Activated T-cell treated with anti-CD3 and anti-CD28 coated beads, Interleukin-2, amount 50 U/mL, for 4 hours (primary cell): ENCODE data around the gene NOX4. TPM values are rescaled to one million over a fixed set of nuclear protein-coding genes. Genes with fewer than 3 reads are reported as not detected.
A peak's percentile ranks its signal among the peaks of the same experiment; 100 is the strongest.

Experiments used
- ATAC-seq, 2 donors: fragments of 200-7000 bp; cut with Tn5 transposase; one replicate each; pipeline ENCODE4 v1.10.0; 2021
- DNase-seq: peaks from one replicate; pipeline ENCODE4 v3.0.0-alpha.2; 2020
- H3K27me3 Mint-ChIP-seq: one replicate; pipeline ENCODE4 v1.8.0; 2021; ENCODE audit warnings: low read depth, mixed read lengths
- H3K36me3 Mint-ChIP-seq: one replicate; pipeline ENCODE4 v1.8.0; 2022; ENCODE audit warnings: mixed read lengths; ENCODE audit not compliant: insufficient read depth
- H3K4me1 Mint-ChIP-seq: one replicate; pipeline ENCODE4 v1.8.0; 2021; ENCODE audit warnings: low read depth, mixed read lengths
- H3K4me3 Mint-ChIP-seq: one replicate; pipeline ENCODE4 v1.8.0; 2021; ENCODE audit warnings: mild to moderate bottlenecking, moderate library complexity, mixed read lengths
- H3K9me3 Mint-ChIP-seq: one replicate; pipeline ENCODE4 v1.8.0; 2021; ENCODE audit warnings: mixed read lengths
- total RNA-seq, 3 donors: library from RNA; stranded (reverse); gene quantifications; one replicate each; pipeline ENCODE4 v1.2.1, GENCODE V29; 2021

Gene NOX4
- total RNA-seq, result not detected

DNA sequence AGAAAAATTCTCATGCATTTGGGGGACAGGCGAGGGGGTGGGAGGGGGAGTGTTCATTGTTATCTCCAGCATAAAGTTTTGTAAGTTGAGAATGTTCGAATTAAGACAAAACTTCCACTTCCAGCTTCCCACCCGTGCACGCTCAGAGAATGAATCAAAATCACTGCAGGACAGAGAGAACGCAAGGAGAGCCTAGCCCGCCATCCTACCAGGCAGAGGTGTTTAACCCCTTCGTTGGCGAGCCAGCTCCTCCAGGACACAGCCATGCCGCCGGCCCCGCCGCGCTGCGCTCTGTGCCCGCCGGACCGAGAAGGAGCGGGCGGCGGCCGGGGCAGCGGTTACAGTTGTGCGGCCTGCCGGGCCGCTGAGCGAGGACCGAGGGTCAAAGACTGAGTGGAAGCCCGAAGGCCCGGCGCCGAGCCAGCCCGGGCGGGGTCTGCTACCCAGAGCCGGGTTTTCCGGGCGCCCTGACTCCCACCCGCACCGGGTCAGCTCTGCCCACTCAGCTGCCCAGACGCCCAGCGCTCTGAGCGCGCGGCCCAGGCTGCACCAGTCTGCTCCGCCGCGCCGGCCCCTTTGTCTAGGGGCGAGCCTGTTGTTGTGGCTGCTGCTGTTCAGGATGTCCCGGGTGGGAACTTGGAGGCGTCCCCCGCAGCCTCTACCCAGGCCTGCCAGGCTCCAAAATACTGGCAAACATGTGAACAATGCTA is at the start of gene NOX4:
Gene NOX4, minus strand, starts transcription at position 395 of the 710 bp plus-strand sequence. Its CDS starts 129 bp downstream, at position 266.
- Mint-ChIP-seq H3K27me3 (peaks cover 11% of the 10 kb centered on the region), H3K36me3 (no peaks in the 10 kb centered on the region), H3K4me1 (no peaks in the 10 kb centered on the region), H3K9me3 (peaks cover 3% of the 10 kb centered on the region), H3K4me3 (no peak within 1 kb of the TSS)
- DNase-seq (no peak), ATAC-seq (peak in 1 of 2 donors; percentile 30)

DNA sequence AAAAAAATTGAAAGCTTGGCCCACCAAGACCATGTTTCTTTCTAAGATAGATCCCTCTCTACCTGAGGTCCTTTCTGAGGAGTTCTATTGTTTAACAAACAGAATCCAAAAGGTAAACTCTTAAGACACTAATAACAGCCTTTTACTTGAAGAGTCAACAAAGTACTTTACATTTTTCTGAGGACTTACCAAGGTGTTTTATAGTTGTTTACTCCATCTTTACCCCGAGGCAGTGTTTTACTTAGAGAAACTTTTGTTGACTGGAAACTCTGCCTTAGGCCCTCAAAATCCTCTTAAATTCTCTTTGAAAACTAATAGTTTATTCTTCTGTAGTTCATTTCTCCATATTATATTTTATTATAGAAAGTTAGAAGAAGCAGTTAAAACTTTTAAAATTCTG is 49.7 kb upstream of the NOX4 start:
- Mint-ChIP-seq H3K36me3 (no peaks in the 10 kb centered on the region), H3K9me3 (no peaks in the 10 kb centered on the region), H3K4me3 (no peak overlapping the region), H3K27me3 (no peaks in the 10 kb centered on the region), H3K4me1 (no peaks in the 10 kb centered on the region)
- DNase-seq, result no peak
- no peak for ATAC-seq

DNA sequence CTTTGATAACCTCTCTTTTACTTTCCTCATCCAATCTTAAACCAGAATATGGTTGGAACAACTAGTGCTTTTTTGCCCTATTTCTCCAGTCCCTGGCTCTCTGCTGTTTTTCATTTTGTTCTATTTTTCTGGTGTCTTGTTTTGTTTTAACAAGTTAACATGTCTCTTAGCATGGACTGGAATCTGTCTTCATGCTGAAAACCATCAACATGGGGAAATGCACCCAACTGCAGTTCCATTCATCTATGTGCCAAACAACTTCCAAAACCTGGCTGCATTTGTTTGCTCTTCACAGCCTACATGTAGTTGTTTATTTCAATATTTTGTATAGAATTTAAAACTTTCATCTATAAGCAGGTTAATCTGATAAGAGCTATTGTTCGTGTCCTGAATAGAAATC is 46.8 kb upstream of the NOX4 start:
- Mint-ChIP-seq H3K4me3 (no peak overlapping the region), H3K9me3 (no peaks in the 10 kb centered on the region), H3K4me1 (no peaks in the 10 kb centered on the region), H3K27me3 (no peaks in the 10 kb centered on the region), H3K36me3 (no peaks in the 10 kb centered on the region)
- ATAC-seq (no peak), DNase-seq (no peak)

DNA sequence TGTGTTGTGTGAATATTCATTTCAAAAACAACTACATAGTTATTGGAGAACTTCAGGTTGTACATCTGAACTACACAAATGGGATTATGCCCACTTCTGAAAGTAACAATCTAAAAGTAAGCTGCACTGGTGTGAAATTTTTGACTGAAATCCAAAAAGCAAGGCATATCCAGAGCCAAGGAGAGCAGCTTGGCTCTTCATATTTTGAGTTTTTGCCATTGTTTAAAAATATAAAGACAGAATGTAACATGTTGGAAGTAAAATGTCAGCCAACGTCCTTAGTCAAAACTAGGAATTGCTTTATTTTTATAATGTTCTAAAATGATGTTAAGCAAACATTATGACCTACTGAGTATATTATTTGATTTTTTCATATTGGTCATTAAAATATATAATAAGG is 45.8 kb upstream of the NOX4 start:
- Mint-ChIP-seq H3K4me1 (no peaks in the 10 kb centered on the region), H3K27me3 (no peaks in the 10 kb centered on the region), H3K36me3 (no peaks in the 10 kb centered on the region), H3K9me3 (no peaks in the 10 kb centered on the region), H3K4me3 (no peak overlapping the region)
- ATAC-seq (no peak), DNase-seq (no peak)

DNA sequence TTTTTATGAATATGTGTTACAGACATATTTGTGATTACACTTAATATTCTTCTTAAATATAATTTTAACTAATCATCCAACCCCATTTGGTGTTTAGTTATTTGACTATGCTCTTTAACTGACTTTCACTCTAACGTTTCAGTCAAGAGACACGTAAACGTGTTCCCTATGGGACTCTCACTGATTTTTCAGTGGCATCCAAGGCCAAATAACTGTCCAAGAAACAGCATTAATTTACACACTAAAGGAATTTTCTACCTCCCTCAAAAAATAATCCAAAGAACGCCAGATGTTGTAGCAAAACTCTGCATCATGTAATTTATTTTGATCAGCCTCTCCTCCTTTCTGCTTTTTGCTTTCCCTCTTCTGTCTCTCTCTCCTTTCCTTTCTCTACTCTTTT is 44.0 kb upstream of the NOX4 start:
- Mint-ChIP-seq H3K36me3 (no peaks in the 10 kb centered on the region), H3K4me3 (no peak overlapping the region), H3K4me1 (no peaks in the 10 kb centered on the region), H3K9me3 (no peaks in the 10 kb centered on the region), H3K27me3 (no peaks in the 10 kb centered on the region)
- DNase-seq, result no peak
- no peak for ATAC-seq

DNA sequence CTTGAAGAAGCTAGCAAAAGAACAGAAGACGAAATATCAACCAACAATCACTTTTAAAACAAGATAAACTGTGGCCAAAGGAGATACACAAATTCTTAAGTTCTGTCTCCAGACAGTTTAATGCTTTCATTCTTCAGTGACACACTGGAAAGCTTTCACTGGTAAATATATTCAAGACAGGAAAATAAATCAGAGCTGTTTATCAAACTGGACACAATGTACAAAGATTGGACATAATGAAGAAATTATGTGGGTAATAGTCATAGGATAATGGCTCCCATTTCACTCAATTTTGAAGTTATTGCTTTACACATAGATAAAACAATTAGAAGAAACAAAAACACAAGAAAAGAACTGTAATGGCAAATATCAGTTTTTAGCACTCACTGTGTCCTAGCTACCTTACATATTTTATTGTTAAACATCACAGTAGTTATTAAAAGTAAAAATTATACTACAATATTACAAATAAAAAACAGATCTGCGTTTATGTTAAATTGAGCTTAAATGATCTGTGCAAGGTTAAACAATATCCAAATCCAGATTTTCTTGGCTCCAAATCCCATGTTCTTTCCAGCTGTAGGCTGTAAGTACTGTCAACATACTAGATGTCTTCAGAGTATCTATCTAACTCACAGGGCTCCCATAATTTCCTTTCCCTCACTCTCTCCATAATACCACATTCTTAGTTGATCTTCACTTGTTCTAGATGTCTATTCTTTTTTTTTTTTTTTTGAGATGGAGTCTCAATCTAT is 38.6 kb upstream of the NOX4 start:
- DNase-seq (no peak), ATAC-seq (no peak)
- H3K9me3 Mint-ChIP-seq, result no peaks in the 10 kb centered on the region
- no peaks in the 10 kb centered on the region for H3K4me1 Mint-ChIP-seq
- H3K36me3 Mint-ChIP-seq, result no peaks in the 10 kb centered on the region
- H3K27me3 Mint-ChIP-seq, result no peaks in the 10 kb centered on the region
- H3K4me3 Mint-ChIP-seq, result no peak overlapping the region

DNA sequence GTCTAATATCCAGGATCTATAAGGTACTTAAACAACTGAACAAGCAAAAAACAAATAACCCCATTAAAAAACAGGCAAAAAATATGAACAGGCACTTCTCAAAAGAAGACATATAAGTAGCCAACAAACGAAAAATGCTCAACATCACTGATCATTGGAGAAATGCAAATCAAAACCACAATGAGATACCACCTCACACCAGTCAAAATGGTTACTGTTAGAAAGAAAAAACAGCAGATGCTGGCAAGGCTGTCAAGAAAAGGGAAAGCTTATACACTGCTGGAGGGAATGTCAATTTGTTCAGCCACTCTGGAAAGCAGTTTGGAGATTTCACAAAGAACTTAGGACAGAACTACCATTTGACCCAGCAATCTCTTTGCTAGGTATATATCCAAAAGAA is 30.6 kb upstream of the NOX4 start:
- Mint-ChIP-seq H3K9me3 (peaks cover 3% of the 10 kb centered on the region), H3K4me3 (no peak overlapping the region), H3K27me3 (no peaks in the 10 kb centered on the region), H3K36me3 (no peaks in the 10 kb centered on the region), H3K4me1 (no peaks in the 10 kb centered on the region)
- DNase-seq (no peak), ATAC-seq (no peak)

DNA sequence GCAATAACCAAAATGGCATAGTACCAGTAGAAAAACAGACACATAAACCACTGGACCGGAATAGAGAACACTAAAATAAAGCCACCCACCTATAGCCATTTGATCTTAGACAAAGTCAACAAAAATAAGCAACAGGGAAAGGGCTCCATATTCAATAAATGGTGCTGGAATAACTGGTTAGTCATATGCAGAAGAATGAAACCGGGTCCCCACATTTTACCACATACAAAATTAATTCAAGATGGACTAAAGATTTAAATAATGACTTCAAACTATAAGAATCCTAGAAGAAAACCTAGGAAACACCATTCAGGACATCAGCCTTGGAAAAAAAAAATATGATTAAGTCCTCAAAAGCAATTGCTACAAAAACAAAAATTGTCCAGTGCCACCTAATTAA is 30.1 kb upstream of the NOX4 start:
- no peak overlapping the region for H3K4me3 Mint-ChIP-seq
- peaks cover 3% of the 10 kb centered on the region for H3K9me3 Mint-ChIP-seq
- no peak for ATAC-seq

DNA sequence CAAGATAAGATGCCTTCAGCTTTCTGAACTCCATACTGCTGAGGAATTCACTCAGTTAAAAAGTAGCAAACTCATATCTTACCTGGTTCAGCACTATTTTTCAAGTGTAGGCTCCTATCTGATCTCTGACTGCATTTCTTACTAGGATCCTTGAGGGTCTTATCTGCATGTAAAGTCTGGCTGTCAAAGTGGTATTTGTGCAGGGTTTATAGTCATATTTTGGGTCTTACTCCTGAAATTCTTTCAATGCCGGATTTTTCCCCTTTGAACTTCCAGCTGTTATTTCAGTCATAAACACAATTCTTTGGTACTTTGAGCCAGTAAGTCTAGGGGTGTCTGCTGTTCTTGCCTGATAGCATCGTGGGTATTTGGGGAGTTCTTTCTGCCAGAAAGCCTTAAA is 25.3 kb upstream of the NOX4 start:
- no peak overlapping the region for H3K4me3 Mint-ChIP-seq
- H3K36me3 Mint-ChIP-seq, result no peaks in the 10 kb centered on the region
- H3K4me1 Mint-ChIP-seq, result no peaks in the 10 kb centered on the region
- H3K9me3 Mint-ChIP-seq, result peaks cover 9% of the 10 kb centered on the region
- DNase-seq (no peak), ATAC-seq (no peak)
- H3K27me3 Mint-ChIP-seq, result no peaks in the 10 kb centered on the region

More for the DNA sequence above, 30.1 kb upstream of the NOX4 start:
- no peak for DNase-seq
- Mint-ChIP-seq H3K36me3 (no peaks in the 10 kb centered on the region), H3K4me1 (no peaks in the 10 kb centered on the region), H3K27me3 (no peaks in the 10 kb centered on the region)

DNA sequence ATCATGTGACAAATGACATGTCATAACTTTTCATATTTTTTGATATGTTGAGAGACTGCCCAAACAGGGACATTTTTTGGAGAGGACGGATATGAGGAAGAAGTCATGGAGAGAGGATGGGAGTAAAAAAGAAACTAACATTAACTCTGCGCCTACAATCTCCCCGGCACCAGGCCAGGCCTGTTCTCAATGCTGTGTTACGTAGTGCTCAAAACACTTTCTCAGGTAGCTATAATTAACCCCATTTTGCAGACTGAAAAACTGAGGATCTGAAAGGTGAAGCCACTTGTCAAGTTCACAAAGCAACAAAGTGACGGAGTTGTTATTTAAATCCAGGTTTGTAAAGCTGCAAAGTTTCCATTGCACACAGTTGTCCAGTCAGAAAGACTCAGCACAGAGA is 17.4 kb upstream of the NOX4 start:
- no peak for ATAC-seq
- H3K4me1 Mint-ChIP-seq, result no peaks in the 10 kb centered on the region
- no peaks in the 10 kb centered on the region for H3K36me3 Mint-ChIP-seq

DNA sequence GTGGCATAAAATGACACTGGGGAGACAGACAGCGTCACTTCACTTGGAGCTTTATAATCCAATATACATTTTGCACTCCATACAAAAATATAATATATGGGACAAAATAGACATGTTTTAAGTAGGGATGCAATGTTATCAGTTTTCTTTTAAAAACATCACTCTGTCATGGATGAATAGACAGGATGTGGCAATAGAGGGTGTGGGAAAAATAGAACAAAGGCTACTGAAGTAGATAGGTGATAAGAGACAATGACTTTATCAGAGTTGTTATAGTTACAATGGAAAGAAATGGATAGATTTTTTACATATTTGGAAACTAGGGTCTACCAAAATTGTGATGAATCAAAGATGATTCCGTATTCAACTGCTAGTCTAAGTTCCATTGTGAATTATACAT is 13.1 kb upstream of the NOX4 start:
- H3K9me3 Mint-ChIP-seq, result no peaks in the 10 kb centered on the region
- H3K27me3 Mint-ChIP-seq, result no peaks in the 10 kb centered on the region
- no peaks in the 10 kb centered on the region for H3K36me3 Mint-ChIP-seq
- H3K4me1 Mint-ChIP-seq, result no peaks in the 10 kb centered on the region
- H3K4me3 Mint-ChIP-seq, result no peak overlapping the region
- ATAC-seq (no peak), DNase-seq (no peak)

More for the DNA sequence above, 17.4 kb upstream of the NOX4 start:
- Mint-ChIP-seq H3K9me3 (no peaks in the 10 kb centered on the region), H3K27me3 (no peaks in the 10 kb centered on the region), H3K4me3 (no peak overlapping the region)
- DNase-seq, result no peak

DNA sequence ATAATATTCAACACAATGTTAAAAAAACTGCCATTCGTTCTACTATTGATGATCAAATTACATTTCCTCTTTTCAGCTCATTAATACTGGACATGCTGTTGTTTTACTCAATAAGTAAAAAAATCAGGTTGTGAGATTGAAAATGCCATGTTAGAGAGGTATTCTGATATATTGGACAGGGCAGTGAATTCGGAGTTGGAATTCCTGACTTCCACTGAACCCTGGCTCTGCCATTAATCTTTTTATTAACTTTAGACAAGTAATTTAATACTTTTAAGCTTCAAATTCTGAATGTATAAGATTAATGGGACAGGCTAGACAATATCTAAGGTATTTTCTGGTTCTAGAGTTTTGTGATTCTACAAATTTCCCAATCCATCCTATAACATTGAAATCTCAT is 12.2 kb upstream of the NOX4 start:
- H3K4me3 Mint-ChIP-seq, result no peak overlapping the region
- DNase-seq (no peak), ATAC-seq (no peak)
- no peaks in the 10 kb centered on the region for H3K36me3 Mint-ChIP-seq
- no peaks in the 10 kb centered on the region for H3K4me1 Mint-ChIP-seq
- no peaks in the 10 kb centered on the region for H3K27me3 Mint-ChIP-seq
- H3K9me3 Mint-ChIP-seq, result no peaks in the 10 kb centered on the region

DNA sequence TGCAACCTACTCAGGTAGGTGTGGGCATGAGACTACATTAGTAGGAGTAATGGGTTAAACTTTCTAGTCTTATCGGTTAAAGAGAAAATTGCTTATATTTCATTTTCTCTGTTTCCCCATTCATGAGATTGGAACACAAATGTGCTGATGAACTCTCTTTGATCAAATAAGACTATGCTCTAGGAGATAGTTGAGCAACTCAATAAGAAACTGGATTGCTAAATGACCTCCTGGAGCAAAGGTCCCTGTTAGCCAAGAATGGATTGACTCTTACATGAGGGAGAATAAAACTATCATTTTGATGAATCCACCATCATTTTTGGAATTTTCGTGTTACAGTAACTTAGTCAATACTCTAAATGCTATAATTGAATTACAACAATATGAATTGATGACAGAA is 11.1 kb upstream of the NOX4 start:
- Mint-ChIP-seq H3K4me3 (no peak overlapping the region), H3K36me3 (no peaks in the 10 kb centered on the region), H3K27me3 (no peaks in the 10 kb centered on the region), H3K9me3 (no peaks in the 10 kb centered on the region), H3K4me1 (no peaks in the 10 kb centered on the region)
- no peak for ATAC-seq
- no peak for DNase-seq

DNA sequence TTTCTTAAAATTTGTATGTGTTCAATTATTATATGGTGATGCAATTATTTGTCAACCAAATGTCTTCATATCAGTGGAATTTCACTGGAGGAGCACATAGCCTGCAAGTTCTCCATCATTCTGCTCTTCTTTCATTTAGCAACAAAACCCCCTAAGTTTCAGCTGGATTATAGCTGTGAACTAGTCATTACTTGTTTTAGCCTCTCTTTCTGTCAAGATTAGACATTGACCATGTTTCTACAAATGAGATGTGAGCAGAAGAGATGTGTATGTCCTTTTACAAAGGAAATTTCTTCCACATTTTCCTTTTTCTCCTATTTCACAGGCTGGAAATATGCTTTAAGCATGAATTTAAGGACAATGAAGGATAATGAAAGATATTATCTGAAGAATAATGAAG is 9.2 kb upstream of the NOX4 start:
- ATAC-seq, result no peak

DNA sequence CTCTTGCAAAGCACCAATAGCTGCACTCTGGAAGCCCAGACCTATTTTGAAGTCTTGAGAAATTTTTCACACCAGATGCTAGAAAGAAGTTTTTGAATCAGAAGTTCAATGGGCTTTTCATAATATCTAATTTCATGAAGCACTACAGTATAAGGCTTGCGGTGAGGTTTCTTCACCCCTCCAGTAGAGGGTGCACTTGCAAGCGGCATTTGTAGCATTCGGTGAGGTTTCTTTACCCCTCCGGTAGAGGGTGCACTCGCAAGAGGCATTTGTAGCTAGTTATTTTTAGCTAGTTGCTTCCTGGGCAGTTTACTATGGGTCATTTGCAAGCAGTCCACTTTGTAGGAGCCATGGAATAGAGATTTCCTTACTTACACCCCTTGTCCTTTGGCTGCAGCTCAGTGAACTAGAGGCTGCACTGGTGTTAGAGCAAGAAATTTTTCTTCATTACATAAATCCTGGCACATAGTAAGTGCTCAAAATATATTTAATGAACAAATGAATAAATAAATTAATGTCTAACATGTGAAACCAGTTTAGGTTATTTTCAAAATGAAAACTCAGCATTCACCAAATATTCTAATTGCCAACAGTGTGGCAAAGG is 7.8 kb upstream of the NOX4 start:
- Mint-ChIP-seq H3K4me1 (no peaks in the 10 kb centered on the region), H3K9me3 (peaks cover 3% of the 10 kb centered on the region)

More for the DNA sequence above, 9.2 kb upstream of the NOX4 start:
- Mint-ChIP-seq H3K4me1 (no peaks in the 10 kb centered on the region), H3K36me3 (no peaks in the 10 kb centered on the region), H3K27me3 (no peaks in the 10 kb centered on the region), H3K9me3 (peaks cover 2% of the 10 kb centered on the region), H3K4me3 (no peak overlapping the region)
- DNase-seq, result no peak

More for the DNA sequence above, 7.8 kb upstream of the NOX4 start:
- DNase-seq (no peak), ATAC-seq (no peak)
- H3K27me3 Mint-ChIP-seq, result no peaks in the 10 kb centered on the region
- no peak overlapping the region for H3K4me3 Mint-ChIP-seq
- no peaks in the 10 kb centered on the region for H3K36me3 Mint-ChIP-seq
